Measurements from ENCODE around the gene ECHDC1. TPM values are rescaled to one million over a fixed set of nuclear protein-coding genes. Genes with fewer than 3 reads are reported as not detected.
A peak's percentile ranks its signal among the peaks of the same experiment; 100 is the strongest.

ECHDC1 gene
- total RNA-seq, 1 donor from 2014 or later = 57.4 TPM

GRCh38 chr6:127291495-127291894 lies 51.9 kb downstream of the ECHDC1 start:
- intact Hi-C loops (cut with micrococcal nuclease) = loop anchor here (1.0 to 10.0 kb wide), 7 partner anchors 52 to 1487 kb away; partner anchors contain the start of gene ECHDC1
- Mint-ChIP-seq H3K4me1 (ENCODE audit: low read depth) (peaks cover 32% of the 10 kb centered on the region), H3K9me3 (no peaks in the 10 kb centered on the region), H3K27me3 (ENCODE audit: insufficient read depth) (no peaks in the 10 kb centered on the region), H3K27ac (peak overlapping the region; percentile 77), H3K36me3 (ENCODE audit: low read depth) (peaks cover 33% of the 10 kb centered on the region), H3K4me3 (peak overlapping the region; percentile 8)
- no peak for DNase-seq (ENCODE audit: low spot score)

- no peak for DNase-seq (ENCODE audit: low spot score)
- peak overlapping the region; percentile 77 for H3K27ac Mint-ChIP-seq
- H3K4me1 Mint-ChIP-seq (ENCODE audit: low read depth) = peaks cover 32% of the 10 kb centered on the region
- H3K36me3 Mint-ChIP-seq (ENCODE audit: low read depth) = peaks cover 39% of the 10 kb centered on the region
- H3K4me3 Mint-ChIP-seq = peak overlapping the region; percentile 13
- no peaks in the 10 kb centered on the region for H3K27me3 Mint-ChIP-seq (ENCODE audit: insufficient read depth)
- intact Hi-C loops (cut with micrococcal nuclease) = loop anchor here (1.0 to 10.0 kb wide), 8 partner anchors 24 to 1486 kb away; partner anchors contain the start of genes ECHDC1 and RNF146
- no peaks in the 10 kb centered on the region for H3K9me3 Mint-ChIP-seq
These were observed 52.8 kb downstream of the ECHDC1 start for GRCh38 chr6:127290391-127291265.

GRCh38 chr6:127289934-127290333 lies 53.5 kb downstream of the ECHDC1 start:
- H3K9me3 Mint-ChIP-seq = no peaks in the 10 kb centered on the region
- peaks cover 41% of the 10 kb centered on the region for H3K36me3 Mint-ChIP-seq (ENCODE audit: low read depth)
- intact Hi-C loops (cut with micrococcal nuclease) = loop anchor here (1.0 to 10.0 kb wide), 4 partner anchors 24 to 1485 kb away; partner anchors contain the start of gene RNF146
- H3K4me3 Mint-ChIP-seq = no peak overlapping the region
- H3K4me1 Mint-ChIP-seq (ENCODE audit: low read depth) = peaks cover 32% of the 10 kb centered on the region
- DNase-seq (ENCODE audit: low spot score) = no peak
- no peaks in the 10 kb centered on the region for H3K27me3 Mint-ChIP-seq (ENCODE audit: insufficient read depth)
- peak overlapping the region; percentile 77 for H3K27ac Mint-ChIP-seq

GRCh38 chr6:127288705-127289104 lies 54.7 kb downstream of the ECHDC1 start:
- Mint-ChIP-seq H3K27ac (peak overlapping the region; percentile 67), H3K36me3 (ENCODE audit: low read depth) (peaks cover 43% of the 10 kb centered on the region), H3K4me3 (no peak overlapping the region), H3K27me3 (ENCODE audit: insufficient read depth) (no peaks in the 10 kb centered on the region), H3K4me1 (ENCODE audit: low read depth) (peaks cover 32% of the 10 kb centered on the region), H3K9me3 (no peaks in the 10 kb centered on the region)
- intact Hi-C loops (cut with micrococcal nuclease) = no loop called here
- DNase-seq (ENCODE audit: low spot score) = no peak

GRCh38 chr6:127282184-127282583 lies 61.2 kb downstream of the ECHDC1 start:
- H3K27ac Mint-ChIP-seq = no peak overlapping the region
- intact Hi-C loops (cut with micrococcal nuclease) = no loop called here
- no peaks in the 10 kb centered on the region for H3K9me3 Mint-ChIP-seq
- H3K4me3 Mint-ChIP-seq = no peak overlapping the region
- DNase-seq (ENCODE audit: low spot score) = no peak
- peaks cover 40% of the 10 kb centered on the region for H3K36me3 Mint-ChIP-seq (ENCODE audit: low read depth)
- no peaks in the 10 kb centered on the region for H3K4me1 Mint-ChIP-seq (ENCODE audit: low read depth)
- H3K27me3 Mint-ChIP-seq (ENCODE audit: insufficient read depth) = no peaks in the 10 kb centered on the region

GRCh38 chr6:127279815-127280214 lies 63.6 kb downstream of the ECHDC1 start:
- no peak overlapping the region for H3K4me3 Mint-ChIP-seq
- no peaks in the 10 kb centered on the region for H3K27me3 Mint-ChIP-seq (ENCODE audit: insufficient read depth)
- peaks cover 26% of the 10 kb centered on the region for H3K36me3 Mint-ChIP-seq (ENCODE audit: low read depth)
- intact Hi-C loops (cut with micrococcal nuclease) = no loop called here
- DNase-seq (ENCODE audit: low spot score) = no peak
- no peak overlapping the region for H3K27ac Mint-ChIP-seq
- H3K9me3 Mint-ChIP-seq = no peaks in the 10 kb centered on the region
- no peaks in the 10 kb centered on the region for H3K4me1 Mint-ChIP-seq (ENCODE audit: low read depth)

GRCh38 chr6:127277878-127278843 lies 65.2 kb downstream of the ECHDC1 start:
- no peaks in the 10 kb centered on the region for H3K27me3 Mint-ChIP-seq (ENCODE audit: insufficient read depth)
- no peak overlapping the region for H3K4me3 Mint-ChIP-seq
- no peak overlapping the region for H3K27ac Mint-ChIP-seq
- no peaks in the 10 kb centered on the region for H3K4me1 Mint-ChIP-seq (ENCODE audit: low read depth)
- H3K36me3 Mint-ChIP-seq (ENCODE audit: low read depth) = peaks cover 18% of the 10 kb centered on the region
- DNase-seq (ENCODE audit: low spot score) = no peak
- intact Hi-C loops (cut with micrococcal nuclease) = no loop called here
- no peaks in the 10 kb centered on the region for H3K9me3 Mint-ChIP-seq

GRCh38 chr6:127276331-127276730 lies 67.1 kb downstream of the ECHDC1 start:
- H3K27ac Mint-ChIP-seq = no peak overlapping the region
- peaks cover 7% of the 10 kb centered on the region for H3K4me1 Mint-ChIP-seq (ENCODE audit: low read depth)
- H3K9me3 Mint-ChIP-seq = no peaks in the 10 kb centered on the region
- H3K36me3 Mint-ChIP-seq (ENCODE audit: low read depth) = peaks cover 5% of the 10 kb centered on the region
- intact Hi-C loops (cut with micrococcal nuclease) = no loop called here
- H3K27me3 Mint-ChIP-seq (ENCODE audit: insufficient read depth) = no peaks in the 10 kb centered on the region
- DNase-seq (ENCODE audit: low spot score) = no peak
- no peak overlapping the region for H3K4me3 Mint-ChIP-seq

GRCh38 chr6:127273499-127273898 lies 69.9 kb downstream of the ECHDC1 start:
- Mint-ChIP-seq H3K4me1 (ENCODE audit: low read depth) (peaks cover 26% of the 10 kb centered on the region), H3K27me3 (ENCODE audit: insufficient read depth) (no peaks in the 10 kb centered on the region), H3K4me3 (no peak overlapping the region), H3K36me3 (ENCODE audit: low read depth) (peaks cover 4% of the 10 kb centered on the region), H3K27ac (no peak overlapping the region), H3K9me3 (no peaks in the 10 kb centered on the region)
- DNase-seq (ENCODE audit: low spot score) = no peak
- intact Hi-C loops (cut with micrococcal nuclease) = no loop called here

- H3K4me3 Mint-ChIP-seq = no peak overlapping the region
- intact Hi-C loops (cut with micrococcal nuclease) = no loop called here
- H3K4me1 Mint-ChIP-seq (ENCODE audit: low read depth) = peaks cover 35% of the 10 kb centered on the region
- H3K9me3 Mint-ChIP-seq = no peaks in the 10 kb centered on the region
- no peak overlapping the region for H3K27ac Mint-ChIP-seq
- no peaks in the 10 kb centered on the region for H3K27me3 Mint-ChIP-seq (ENCODE audit: insufficient read depth)
- peaks cover 4% of the 10 kb centered on the region for H3K36me3 Mint-ChIP-seq (ENCODE audit: low read depth)
- no peak for DNase-seq (ENCODE audit: low spot score)
These were observed 70.8 kb downstream of the ECHDC1 start for GRCh38 chr6:127272576-127272975.

- peaks cover 6% of the 10 kb centered on the region for H3K27me3 Mint-ChIP-seq (ENCODE audit: insufficient read depth)
- H3K9me3 Mint-ChIP-seq = no peaks in the 10 kb centered on the region
- peaks cover 6% of the 10 kb centered on the region for H3K36me3 Mint-ChIP-seq (ENCODE audit: low read depth)
- intact Hi-C loops (cut with micrococcal nuclease) = loop anchor here (5.0 to 10.0 kb wide), 4 partner anchors 146 to 1476 kb away; partner anchors contain the start of genes NCOA7 and PTPRK
- peaks cover 48% of the 10 kb centered on the region for H3K4me1 Mint-ChIP-seq (ENCODE audit: low read depth)
- peak overlapping the region; percentile 100 for H3K27ac Mint-ChIP-seq
- H3K4me3 Mint-ChIP-seq = peak overlapping the region; percentile 100
- DNase-seq (ENCODE audit: low spot score) = no peak
These were observed 75.5 kb downstream of the ECHDC1 start for GRCh38 chr6:127267646-127268625.
